AG04450 (cell line): Measurements from ENCODE around the gene PEPD. TPM values are rescaled to one million over a fixed set of nuclear protein-coding genes. Genes with fewer than 3 reads are reported as not detected.

Experiments
- CTCF ChIA-PET: fragments of 300-600, 350-600 bp; formaldehyde crosslinking; extraction: SDS; loops from one replicate; lab custom pipeline; 2022; ENCODE audit warnings: antibody characterized with exemption, inconsistent platforms; lab: Charles Lee
- POLR2A ChIA-PET: fragments of 350-600 bp; formaldehyde crosslinking; extraction: SDS; loops from one replicate; lab custom pipeline; 2021; ENCODE audit warnings: antibody characterized with exemption, inconsistent platforms; lab: Yijun Ruan, JAX
- DNase-seq: peaks from one replicate; pipeline ENCODE4 v3.0.0-alpha.2; 2011; ENCODE audit warnings: low read depth, low spot score
- H3K27ac ChIP-seq: one replicate; pipeline ENCODE4 v1.5.1; 2012; ENCODE audit warnings: low read depth, low read length, control low read depth
- H3K27me3 ChIP-seq: one replicate; pipeline ENCODE4 v1.6.0; 2012; ENCODE audit warnings: low read length; ENCODE audit not compliant: control insufficient read depth, insufficient read depth
- H3K4me3 ChIP-seq: 2 replicates; pipeline ENCODE4 v1.5.1; 2011; ENCODE audit warnings: mild to moderate bottlenecking, low read depth, low read length, control low read depth
- H3K9me3 ChIP-seq: 2 replicates; pipeline ENCODE4 v1.5.1; 2012; ENCODE audit warnings: low read length; ENCODE audit not compliant: control insufficient read depth, insufficient read depth
- polyA plus RNA-seq: library from polyadenylated mRNA; depleted of rRNA; stranded (reverse); fragments of >200 nt; gene quantifications from 2 replicates; pipeline ENCODE4 v1.2.3, GENCODE V29; 2011
- TF ChIP-seq, protein P1 (sequence below): IDR thresholded peaks from 2 replicates; pipeline ENCODE4 v1.5.1; 2011; ENCODE audit warnings: low read depth, low read length, control low read depth, inconsistent platforms

Gene PEPD
- polyA plus RNA-seq, 1 experiment: 67.1 TPM

- POLR2A ChIA-PET: no interaction called here
- H3K27me3 ChIP-seq: no peaks in the 10 kb centered on the region
- H3K4me3 ChIP-seq: no peak overlapping the region
- CTCF ChIA-PET: interaction anchor here (0.6 kb wide), 1 partner anchor 637 kb away, joined by 3 read pairs; no protein-coding TSS in a partner anchor
- DNase-seq: no peak
- H3K9me3 ChIP-seq: no peaks in the 10 kb centered on the region
- no peak overlapping the region for H3K27ac ChIP-seq
- TF ChIP-seq, protein P1, sequence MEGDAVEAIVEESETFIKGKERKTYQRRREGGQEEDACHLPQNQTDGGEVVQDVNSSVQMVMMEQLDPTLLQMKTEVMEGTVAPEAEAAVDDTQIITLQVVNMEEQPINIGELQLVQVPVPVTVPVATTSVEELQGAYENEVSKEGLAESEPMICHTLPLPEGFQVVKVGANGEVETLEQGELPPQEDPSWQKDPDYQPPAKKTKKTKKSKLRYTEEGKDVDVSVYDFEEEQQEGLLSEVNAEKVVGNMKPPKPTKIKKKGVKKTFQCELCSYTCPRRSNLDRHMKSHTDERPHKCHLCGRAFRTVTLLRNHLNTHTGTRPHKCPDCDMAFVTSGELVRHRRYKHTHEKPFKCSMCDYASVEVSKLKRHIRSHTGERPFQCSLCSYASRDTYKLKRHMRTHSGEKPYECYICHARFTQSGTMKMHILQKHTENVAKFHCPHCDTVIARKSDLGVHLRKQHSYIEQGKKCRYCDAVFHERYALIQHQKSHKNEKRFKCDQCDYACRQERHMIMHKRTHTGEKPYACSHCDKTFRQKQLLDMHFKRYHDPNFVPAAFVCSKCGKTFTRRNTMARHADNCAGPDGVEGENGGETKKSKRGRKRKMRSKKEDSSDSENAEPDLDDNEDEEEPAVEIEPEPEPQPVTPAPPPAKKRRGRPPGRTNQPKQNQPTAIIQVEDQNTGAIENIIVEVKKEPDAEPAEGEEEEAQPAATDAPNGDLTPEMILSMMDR: no peak
Measured at GRCh38 chr19:33460221-33460908, 61.2 kb downstream of the PEPD start.

DNA sequence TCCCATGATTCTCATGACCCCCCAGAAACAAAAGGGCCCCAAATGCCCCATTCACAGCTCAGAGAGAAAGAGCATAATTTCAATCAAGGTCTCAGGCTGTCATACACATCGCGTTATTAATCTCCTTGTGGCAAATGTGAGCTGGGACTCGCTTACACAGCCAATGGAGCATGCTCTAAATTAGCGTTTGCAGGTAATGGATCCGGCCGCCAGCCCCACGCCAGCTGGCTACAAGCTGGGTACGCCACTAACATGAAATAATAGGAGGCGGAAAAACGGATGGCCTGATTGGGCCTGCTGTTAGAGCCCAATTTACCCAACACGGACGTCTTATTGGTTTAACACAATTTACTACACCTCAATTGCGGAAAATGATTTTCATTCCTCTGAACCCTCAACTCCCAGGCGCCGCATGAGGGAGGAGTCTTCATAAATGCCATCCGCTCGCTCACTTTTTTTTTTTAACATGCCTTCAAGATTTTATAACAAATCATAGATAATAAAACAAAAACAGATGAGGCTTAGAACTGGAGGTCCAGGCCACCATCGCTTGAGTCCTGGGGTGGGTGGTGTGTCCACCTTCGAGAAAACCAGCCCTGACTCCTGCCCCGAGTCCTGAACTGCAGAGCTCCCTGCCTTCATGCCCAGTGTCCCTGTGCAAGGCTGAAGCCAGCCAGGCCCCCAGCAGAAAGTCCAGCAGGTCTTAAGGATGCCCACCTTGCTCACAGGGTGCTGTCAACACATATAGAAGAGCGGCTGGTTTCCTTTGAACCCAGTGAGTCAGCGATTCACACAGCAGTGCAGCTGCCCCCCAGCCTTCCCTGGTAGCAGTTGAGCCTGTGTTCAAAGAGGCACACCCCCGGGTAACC, 62.1 kb downstream of the PEPD start:
- ChIA-PET CTCF (no interaction called here), POLR2A (no interaction called here)
- Histone ChIP-seq H3K4me3 (no peak overlapping the region), H3K27me3 (no peaks in the 10 kb centered on the region), H3K27ac (no peak overlapping the region), H3K9me3 (no peaks in the 10 kb centered on the region)
- no peak for DNase-seq
- TF ChIP-seq, protein P1: no peak

GRCh38 chr19:33458807-33459206, 62.8 kb downstream of the PEPD start:
- Histone ChIP-seq H3K27me3 (no peaks in the 10 kb centered on the region), H3K4me3 (no peak overlapping the region), H3K27ac (no peak overlapping the region), H3K9me3 (no peaks in the 10 kb centered on the region)
- POLR2A ChIA-PET: no interaction called here
- DNase-seq: no peak
- TF ChIP-seq, protein P1: no peak
- CTCF ChIA-PET: no interaction called here

GRCh38 chr19:33458171-33458633, 63.4 kb downstream of the PEPD start:
- Histone ChIP-seq H3K27ac (no peak overlapping the region), H3K4me3 (no peak overlapping the region), H3K27me3 (no peaks in the 10 kb centered on the region), H3K9me3 (no peaks in the 10 kb centered on the region)
- no peak for DNase-seq
- TF ChIP-seq, protein P1: no peak
- CTCF ChIA-PET: interaction anchor here (1.3 kb wide), 1 partner anchor 319 kb away, joined by 3 read pairs; no protein-coding TSS in a partner anchor
- POLR2A ChIA-PET: no interaction called here

DNA sequence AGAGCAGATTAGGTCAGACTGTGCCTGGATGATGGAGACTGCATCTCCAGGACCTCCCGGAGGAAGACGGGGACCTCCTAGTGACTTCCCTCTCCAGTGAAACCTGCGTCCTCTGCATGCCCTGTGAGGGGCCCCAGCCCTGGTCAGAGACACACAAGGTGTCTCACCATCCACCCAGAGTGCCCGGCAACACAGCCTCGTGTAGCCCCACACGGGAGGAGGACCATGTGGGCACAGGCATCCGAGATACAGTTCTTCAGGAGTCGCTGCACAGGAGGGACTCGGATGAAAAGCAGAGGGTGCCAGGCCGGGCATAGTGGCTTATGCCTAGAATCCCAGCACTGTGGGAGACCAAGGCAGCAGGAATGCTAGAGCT, 64.8 kb downstream of the PEPD start:
- no peak for DNase-seq
- CTCF ChIA-PET: interaction anchor here (0.6 to 1.3 kb wide), 2 partner anchors 321 to 1582 kb away, joined by 3 read pairs; no protein-coding TSS in a partner anchor

More for the DNA sequence above, 64.8 kb downstream of the PEPD start:
- H3K9me3 ChIP-seq: no peaks in the 10 kb centered on the region
- TF ChIP-seq, protein P1: no peak
- no peaks in the 10 kb centered on the region for H3K27me3 ChIP-seq
- H3K4me3 ChIP-seq: no peak overlapping the region
- H3K27ac ChIP-seq: no peak overlapping the region
- POLR2A ChIA-PET: no interaction called here
